ENCODE data around the gene BHLHA15.

BHLHA15 gene

GRCh38 chr7:98244871-98245270, 33.6 kb downstream of the BHLHA15 start:
- no peak for DNase-seq (ENCODE audit: low read depth)

GRCh38 chr7:98248156-98248555, 36.9 kb downstream of the BHLHA15 start:
- no peak for DNase-seq (ENCODE audit: low read depth)

GRCh38 chr7:98249106-98249505, 37.9 kb downstream of the BHLHA15 start:
- DNase-seq (ENCODE audit: low read depth) = no peak

GRCh38 chr7:98250789-98251188, 39.5 kb downstream of the BHLHA15 start:
- no peak for DNase-seq (ENCODE audit: low read depth)

- no peak for DNase-seq (ENCODE audit: low read depth)
Observed at GRCh38 chr7:98251231-98251600, 40.0 kb downstream of the BHLHA15 start.

GRCh38 chr7:98251601-98252424, 40.6 kb downstream of the BHLHA15 start, which contains the start of gene TECPR1:
TSS of gene TECPR1 (minus strand) at chr7:98252232. CDS start at chr7:98246146, 6,086 bp downstream.
- DNase-seq (ENCODE audit: low read depth) = peak; percentile 84

- DNase-seq (ENCODE audit: low read depth) = no peak
Observed at GRCh38 chr7:98252425-98253054, 41.3 kb downstream of the BHLHA15 start.

GRCh38 chr7:98254516-98254915, 43.3 kb downstream of the BHLHA15 start:
- no peak for DNase-seq (ENCODE audit: low read depth)

GRCh38 chr7:98254951-98255610, 43.8 kb downstream of the BHLHA15 start:
- no peak for DNase-seq (ENCODE audit: low read depth)

GRCh38 chr7:98256431-98256830, 45.2 kb downstream of the BHLHA15 start:
- no peak for DNase-seq (ENCODE audit: low read depth)

- DNase-seq (ENCODE audit: low read depth) = no peak
Observed at GRCh38 chr7:98257701-98258100, 46.5 kb downstream of the BHLHA15 start.
